GM12864 (cell line): Measurements from ENCODE around the gene PAX2.

ENCODE experiments used
- DNase-seq: peaks from one replicate; pipeline ENCODE4 v3.0.0-alpha.2; 2011; ENCODE audit warnings: low read depth
- H3K4me3 ChIP-seq: 2 replicates; pipeline ENCODE4 v1.5.1; 2011; ENCODE audit warnings: mild to moderate bottlenecking, low read depth, low read length, control low read depth
- TF ChIP-seq, protein P1 (sequence below): IDR thresholded peaks from 2 replicates; pipeline ENCODE4 v1.5.1; 2011; ENCODE audit warnings: low read depth, mild to moderate bottlenecking, moderate library complexity, low read length, control low read depth, inconsistent platforms; ENCODE audit errors: missing control alignments

Gene PAX2

DNA sequence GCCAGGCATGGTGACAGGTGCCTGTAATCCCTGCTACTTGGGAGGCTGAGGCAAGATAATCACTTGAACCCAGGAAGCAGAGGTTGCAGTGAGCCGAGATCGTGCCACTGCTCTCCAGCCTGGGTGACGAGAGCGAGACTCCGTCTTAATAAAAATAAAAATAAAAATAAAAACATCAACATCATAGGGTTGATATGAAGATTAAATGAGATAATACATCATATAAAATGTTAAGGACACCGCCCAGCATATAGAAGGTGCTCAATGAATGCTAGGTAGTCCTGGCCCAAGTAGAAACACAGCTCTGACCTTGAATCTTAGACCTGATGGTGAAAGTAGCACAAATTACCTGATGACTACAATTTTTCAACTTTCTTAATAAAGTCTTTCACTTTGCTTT is 74.0 kb downstream of the PAX2 start:
- no peak overlapping the region for H3K4me3 ChIP-seq

DNA sequence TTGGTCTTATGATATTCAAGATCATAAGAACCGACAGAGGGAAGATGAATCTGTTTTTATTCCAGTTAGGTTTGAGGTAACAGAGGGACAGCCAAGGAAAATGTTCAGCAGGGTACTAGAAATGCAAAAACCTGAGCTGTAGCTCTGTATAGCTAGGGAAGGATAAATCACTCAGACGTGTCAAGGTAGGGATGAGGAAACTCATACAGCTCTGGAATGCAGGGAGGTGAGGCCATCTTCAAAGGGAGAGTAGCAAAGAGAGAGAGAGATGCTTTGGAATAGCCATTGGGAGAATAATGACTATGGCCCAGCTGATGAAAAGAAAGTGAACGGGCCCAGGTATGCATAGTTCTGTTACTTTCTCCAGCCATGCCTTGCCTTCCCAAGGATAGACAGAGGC is 77.8 kb downstream of the PAX2 start:
- TF ChIP-seq, protein P1, sequence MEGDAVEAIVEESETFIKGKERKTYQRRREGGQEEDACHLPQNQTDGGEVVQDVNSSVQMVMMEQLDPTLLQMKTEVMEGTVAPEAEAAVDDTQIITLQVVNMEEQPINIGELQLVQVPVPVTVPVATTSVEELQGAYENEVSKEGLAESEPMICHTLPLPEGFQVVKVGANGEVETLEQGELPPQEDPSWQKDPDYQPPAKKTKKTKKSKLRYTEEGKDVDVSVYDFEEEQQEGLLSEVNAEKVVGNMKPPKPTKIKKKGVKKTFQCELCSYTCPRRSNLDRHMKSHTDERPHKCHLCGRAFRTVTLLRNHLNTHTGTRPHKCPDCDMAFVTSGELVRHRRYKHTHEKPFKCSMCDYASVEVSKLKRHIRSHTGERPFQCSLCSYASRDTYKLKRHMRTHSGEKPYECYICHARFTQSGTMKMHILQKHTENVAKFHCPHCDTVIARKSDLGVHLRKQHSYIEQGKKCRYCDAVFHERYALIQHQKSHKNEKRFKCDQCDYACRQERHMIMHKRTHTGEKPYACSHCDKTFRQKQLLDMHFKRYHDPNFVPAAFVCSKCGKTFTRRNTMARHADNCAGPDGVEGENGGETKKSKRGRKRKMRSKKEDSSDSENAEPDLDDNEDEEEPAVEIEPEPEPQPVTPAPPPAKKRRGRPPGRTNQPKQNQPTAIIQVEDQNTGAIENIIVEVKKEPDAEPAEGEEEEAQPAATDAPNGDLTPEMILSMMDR: no peak
- DNase-seq: no peak
- no peak overlapping the region for H3K4me3 ChIP-seq

More for the DNA sequence above, 74.0 kb downstream of the PAX2 start:
- TF ChIP-seq, protein P1: no peak
- DNase-seq: no peak

DNA sequence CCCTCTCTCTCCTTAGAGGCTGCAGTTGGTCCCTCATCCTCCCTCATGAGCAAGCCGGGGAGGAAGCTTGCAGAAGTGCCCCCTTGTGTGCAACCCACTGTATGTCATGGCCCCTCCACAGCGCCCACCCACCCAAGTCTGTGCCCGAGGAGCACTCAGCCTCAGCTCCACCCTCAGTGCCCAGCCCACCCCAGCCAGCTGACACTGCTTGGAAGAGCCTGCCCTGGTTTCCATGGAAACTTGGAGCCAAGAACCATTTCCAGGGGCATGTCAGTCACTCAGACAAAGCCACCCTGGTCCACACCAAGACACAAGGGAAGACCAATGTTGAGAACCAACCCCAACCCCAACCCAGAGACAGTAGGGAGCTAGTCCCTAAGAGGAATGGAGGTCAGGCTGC is 79.5 kb downstream of the PAX2 start:
- TF ChIP-seq, protein P1: no peak
- no peak for DNase-seq
- no peak overlapping the region for H3K4me3 ChIP-seq

DNA sequence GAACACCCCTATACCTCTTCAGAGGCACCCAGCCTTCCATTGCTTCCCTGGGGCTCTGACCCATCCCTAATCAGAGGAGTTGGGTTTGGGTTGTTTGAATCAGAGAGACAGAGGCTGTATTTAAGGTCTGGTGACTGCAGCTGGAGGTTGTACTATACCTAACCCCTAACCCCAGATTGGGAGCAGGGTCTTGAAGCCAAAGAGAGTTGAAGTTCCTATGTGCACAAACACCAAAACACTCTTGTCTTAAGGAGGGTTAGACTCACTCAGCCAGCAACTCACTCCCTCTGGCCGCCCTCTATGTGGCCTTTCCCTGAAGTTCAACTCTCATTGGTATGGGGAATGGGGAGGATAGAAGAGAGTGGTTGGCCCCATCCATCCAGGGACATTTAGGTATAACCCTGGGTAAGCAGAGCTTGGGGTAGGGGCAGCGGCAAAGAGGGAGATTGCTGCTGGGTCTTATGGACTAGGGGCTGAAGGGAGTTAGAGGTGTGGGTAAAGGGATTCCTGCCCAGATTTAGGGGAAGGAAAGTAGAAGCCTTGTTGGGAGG is 80.0 kb downstream of the PAX2 start:
- DNase-seq: no peak
- TF ChIP-seq, protein P1: no peak
- no peak overlapping the region for H3K4me3 ChIP-seq

DNA sequence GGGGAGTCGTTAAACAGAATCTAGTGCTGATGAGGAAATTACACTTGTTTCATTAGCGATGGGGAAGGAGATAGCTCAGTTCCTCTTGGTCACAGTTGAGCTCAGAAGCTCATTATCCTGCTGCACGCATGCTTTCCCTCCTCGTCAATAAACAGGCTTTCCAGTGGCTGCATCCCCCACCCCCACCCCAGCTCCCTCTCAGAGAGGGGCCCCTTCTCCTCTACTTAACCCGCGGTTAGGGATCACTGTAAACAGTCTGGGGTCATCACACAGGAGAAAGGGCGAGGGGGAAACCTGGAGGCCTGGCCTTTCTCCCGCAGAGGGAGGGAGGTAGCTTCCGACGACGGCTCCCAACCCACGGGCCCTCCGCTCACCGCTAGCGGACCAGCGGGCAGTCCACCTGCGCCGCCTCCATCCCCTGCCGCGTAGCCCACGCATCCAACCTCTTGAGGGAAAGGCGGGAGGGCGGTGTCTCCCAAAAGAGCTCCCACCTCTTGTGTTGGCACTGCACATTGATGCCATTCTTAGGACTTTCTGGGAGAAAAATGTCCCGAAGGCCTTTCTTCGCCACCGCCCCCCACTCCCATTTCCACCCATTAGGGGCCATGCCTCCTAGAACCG is 80.8 kb downstream of the PAX2 start:
- no peak for DNase-seq
- no peak overlapping the region for H3K4me3 ChIP-seq
- TF ChIP-seq, protein P1: no peak

DNA sequence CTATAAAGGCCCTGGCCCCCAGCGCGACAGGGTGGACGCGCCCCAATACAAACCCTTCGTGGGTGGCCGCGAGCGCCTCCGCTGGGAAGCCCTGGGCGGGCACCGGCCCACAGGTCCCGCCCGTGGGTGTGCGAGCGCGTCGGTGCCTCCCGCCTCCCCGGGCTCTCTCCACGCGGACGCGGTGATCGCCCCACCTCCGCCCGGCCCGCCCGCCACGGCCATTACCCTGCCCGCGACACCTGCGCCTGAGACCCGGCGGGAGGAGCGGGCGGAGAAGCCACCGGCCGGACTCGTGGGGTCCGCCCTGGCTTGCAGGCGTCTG is 81.2 kb downstream of the PAX2 start:
- TF ChIP-seq, protein P1: no peak
- H3K4me3 ChIP-seq: no peak overlapping the region
- no peak for DNase-seq
